ENCODE data around the gene ANKS1B.

The ANKS1B gene

DNA sequence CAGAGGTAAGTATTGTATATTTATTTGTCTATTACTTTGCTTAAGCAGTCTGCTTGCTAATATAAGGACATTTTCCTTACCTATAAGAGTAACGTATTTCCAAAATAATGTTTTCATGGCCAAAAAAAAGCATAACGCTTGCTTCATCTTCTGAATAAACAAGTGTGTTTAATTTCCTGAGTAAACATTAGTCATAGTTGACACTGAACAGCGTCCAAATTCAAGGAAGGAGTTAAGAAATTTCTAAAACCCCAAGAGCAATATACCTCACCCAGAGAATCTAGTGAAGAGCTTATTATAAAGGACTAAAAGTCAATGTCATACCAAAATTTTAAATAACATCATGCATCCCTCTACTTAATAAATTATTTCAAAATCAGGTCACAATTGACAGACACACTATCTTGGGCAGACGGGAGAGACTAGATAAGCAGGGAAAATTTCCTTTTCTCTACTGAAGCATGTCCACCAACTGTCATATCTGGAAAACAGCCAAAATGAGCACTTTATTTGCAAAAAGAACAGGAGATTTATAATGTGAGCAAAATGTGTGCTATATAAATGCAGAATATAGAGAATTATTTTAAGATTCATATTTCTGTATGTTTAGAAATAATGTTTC lies 25.1 kb downstream of the ANKS1B start:
- DNase-seq, result no peak

DNA sequence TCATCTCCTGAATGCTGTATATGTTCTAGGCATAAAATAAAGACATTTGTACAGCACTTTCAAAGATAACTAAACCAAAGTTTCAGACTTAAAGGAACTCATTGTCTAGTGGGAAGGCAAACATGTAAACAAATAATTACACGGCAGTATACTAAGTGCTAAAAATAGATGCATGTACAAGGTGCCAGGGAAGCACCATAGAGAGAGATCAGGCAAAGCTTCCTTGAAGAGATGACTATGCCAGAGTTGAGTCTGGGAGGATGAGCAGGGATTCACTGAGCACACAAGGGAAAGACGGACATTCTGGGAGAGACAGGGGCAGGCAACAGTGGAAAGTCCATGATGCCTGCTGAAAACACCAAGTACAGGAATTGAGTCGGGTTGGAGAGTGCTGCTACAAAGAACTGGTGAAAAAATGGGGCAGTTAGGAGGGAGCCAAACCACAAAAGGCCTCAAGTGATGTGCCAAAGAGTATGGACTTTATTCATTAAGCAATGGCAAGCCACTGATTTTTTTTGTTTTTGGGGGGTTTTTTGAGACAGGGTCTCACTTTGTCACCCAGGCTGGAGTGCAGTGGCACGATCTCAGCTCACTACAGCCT lies 26.8 kb downstream of the ANKS1B start:
- DNase-seq, result no peak

DNA sequence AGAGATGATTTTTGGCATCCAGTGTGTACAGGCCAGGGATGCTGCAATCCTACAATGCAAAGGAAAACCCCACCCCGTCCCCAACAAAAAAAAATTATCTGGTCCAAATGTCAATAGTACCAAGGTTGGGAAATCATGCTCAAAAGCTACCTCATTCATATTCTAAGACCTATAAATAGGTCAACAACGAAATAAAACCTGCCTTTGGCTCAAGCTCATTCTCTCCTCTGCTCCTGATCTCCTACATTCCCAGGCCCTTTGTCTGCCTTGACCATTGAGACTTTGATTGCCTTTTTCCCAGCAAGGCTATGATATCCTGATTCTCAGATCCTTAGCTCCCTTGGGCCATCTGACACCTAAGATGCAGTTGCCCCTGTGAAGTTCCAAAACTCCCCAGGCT lies 30.0 kb downstream of the ANKS1B start:
- no peak for DNase-seq

DNA sequence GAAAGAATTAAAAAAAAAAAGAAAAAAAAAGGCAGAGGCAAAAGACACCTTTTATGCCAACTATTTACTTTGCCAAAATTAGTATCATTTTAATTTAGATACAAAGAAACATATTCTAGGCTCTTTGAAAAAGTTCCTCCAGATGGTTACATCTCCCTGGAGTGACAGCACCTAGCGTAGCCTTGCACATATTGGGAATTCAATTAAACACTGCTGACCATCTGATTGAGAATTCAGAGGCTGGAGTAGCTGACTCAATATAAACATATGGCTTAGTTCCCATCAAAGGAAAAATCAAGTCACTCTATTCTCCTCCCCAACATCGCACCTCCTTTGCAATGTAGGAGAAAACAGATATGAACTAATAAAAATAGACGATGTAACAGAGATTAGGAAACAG lies 36.4 kb downstream of the ANKS1B start:
- DNase-seq, result no peak

- no peak for DNase-seq
Observed at GRCh38 chr12:99946131-99946530, 38.6 kb downstream of the ANKS1B start.

DNA sequence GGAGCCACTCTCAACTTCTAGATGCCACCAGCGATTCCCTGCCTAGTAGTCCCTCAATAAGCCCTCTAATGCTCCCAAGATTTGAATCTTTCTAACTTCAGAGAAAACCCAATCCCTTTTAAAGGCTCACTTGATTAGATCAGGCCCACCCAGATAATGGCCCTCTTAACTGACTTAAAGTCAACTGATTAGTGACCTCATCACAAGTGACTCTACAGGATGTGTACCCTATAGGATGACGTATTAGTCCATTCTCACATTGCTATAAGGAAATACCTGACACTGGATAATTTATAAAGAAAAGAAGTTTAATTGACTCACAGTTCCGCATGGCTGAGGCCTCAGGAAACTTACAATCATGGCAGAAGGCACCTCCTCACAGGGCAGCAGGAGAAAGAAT lies 49.1 kb downstream of the ANKS1B start:
- DNase-seq, result no peak

DNA sequence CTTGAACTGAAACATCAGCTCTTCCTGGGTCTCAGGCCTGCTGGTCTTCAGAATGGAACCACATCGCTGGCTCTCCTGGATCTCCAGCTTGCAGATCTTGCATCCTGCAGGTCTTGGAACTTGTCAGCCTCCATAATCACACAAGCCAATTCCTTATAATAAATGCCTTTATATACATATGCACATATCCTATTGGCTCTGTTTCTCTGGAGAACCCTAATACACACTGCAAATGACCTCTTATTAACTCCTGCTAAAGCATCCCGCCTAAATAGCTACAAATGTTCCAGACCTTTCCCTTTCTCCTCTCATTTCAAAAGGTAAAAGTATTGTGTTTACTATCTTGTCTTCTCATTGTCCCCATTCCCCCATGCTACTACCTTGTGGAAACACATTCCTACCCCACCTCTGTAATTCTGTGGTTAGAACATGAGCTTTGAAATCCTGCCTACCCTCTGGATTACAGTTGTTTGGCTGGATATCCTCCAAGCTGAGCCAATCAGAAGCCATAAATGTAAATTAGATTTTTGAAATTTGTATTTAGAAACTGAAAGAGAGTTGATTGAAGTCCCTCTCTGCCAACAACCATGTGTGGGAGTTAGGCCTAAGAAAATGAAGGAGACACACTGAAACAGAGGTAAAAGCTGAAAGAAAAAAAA lies 58.1 kb downstream of the ANKS1B start:
- no peak for DNase-seq

DNA sequence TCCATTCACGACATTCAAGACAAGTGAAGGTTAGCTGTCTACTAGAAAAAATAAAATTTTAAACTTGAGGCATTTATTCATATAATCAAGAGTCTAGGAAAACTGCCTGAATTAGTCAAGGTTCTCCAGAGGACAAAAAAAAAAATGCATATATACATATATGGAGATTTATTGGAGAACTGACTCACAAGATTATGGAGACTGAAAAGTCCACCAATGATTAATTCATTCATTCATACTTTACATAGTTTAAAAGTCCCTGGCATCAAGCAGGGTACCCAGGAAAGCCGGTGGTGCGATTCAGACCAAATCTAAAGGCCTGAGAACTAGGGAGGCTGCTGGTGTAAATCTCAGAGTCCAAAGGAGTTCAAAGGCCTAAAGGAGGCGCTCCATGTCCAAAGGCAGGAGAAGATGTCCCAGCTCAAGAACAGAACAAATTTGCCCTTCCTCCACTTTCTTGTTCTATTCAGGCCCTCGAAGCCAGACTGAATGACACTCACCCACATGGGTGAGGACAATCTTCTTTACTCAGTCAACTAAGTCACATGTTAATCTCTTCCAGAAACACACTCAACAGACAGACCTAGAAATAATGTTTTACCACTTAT lies 64.3 kb downstream of the ANKS1B start:
- no peak for DNase-seq

DNA sequence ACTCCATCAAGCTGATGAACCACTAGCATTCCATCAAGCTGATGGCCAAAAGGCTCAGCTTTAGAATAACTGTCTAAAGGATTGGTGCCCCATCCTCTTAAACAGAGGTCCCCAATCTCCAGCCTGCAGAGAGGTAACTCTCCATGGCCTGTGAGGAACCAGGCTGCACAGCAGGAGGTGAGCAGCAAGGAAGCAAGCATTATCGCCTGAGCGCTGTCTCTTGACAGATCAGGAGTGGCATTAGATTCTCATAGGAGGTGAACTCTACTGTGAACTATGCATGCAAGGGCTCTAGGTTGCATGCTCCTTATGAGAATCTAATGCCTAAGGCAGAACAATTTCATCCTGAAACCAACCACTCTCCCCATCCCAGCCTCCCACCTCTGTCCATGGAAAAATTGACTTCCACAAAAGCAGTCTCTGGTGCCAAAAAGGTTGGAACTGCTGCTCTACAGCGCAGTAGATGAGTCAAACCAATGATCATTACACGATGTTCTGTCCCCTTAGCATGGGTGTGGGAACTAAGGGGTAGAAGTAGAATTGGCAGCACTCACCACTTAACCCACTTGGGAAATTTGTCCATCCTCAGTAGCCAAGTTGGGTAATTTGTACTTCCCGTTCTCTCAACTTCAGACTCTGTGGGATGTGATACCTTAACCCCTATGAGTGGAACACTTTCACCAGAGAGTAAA lies 66.9 kb downstream of the ANKS1B start:
- DNase-seq, result no peak

DNA sequence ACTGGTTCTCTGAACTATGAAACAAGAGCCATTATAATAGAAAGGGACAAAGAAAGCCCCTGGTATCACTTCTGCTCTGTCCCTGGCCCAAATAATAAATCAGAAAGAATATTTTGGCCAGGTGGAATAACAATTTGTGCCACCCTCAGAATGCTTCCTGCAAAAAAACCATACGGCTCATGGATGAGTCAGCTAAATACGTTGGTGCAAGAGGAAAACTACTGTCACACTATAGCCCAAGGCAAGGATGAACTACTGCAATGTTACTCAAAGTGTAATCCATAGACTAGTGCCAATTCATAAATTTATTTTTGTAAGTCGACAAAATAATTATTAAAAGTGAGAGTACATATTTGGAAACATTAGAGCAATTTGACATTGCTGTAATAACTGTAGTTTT lies 68.2 kb downstream of the ANKS1B start:
- DNase-seq, result no peak

DNA sequence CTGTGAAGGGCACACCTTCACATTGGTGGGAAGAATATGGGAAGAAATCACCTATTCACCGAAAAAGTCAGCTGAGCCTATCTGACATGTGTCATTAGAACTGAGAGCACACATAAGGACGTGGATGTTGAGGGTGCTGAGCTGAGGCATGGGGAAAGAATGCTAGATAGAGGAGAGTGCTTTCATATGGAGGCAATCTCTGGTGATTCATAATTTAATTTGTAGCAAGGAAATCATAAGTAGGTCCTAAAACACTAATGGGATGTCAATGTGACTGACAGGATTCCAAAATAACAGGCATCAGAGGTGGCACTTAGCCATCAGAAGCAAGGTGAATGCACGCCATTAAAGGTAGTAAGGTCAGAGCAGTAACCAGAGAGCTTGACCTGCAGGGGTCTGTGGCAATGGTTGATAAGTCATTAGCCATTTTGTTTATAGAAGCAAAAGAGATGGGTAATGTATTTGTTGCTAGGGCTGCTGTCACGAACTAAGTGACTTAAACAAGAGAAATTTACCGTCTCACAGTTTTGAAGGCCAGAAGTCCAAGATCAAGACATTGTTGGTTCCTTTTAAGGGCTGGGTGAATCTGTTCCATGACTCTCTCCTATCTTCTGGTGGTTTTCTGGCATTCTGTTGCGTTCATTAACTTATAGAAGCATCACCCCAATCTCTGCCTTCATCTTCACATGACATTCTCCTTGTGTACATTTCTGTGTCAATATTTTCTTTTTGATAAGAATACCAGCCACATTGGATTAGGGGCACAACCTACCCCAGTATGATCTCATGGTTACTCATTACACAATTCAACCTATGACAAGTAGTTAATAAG lies 69.3 kb downstream of the ANKS1B start:
- DNase-seq, result no peak

DNA sequence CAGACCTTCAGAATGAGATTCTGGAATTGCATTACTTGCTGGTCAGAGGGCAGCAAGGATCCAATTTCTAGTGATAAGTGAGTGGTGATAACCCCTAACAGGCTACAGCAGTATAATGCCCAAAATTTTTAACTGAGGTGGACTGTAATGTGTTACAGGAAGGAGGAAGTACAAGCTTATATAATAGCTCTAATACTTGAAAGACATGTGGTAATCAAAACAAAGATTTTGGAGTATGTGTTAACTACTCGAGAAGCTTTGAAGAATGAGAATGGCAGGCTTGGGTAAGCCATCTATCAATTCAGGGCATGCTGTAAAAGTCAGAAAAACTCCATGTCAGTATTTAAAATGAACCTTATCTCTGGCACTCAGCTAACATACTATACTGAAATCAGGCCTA lies 70.5 kb downstream of the ANKS1B start:
- no peak for DNase-seq

GRCh38 chr12:99911967-99912366 lies 72.8 kb downstream of the ANKS1B start:
- no peak for DNase-seq

DNA sequence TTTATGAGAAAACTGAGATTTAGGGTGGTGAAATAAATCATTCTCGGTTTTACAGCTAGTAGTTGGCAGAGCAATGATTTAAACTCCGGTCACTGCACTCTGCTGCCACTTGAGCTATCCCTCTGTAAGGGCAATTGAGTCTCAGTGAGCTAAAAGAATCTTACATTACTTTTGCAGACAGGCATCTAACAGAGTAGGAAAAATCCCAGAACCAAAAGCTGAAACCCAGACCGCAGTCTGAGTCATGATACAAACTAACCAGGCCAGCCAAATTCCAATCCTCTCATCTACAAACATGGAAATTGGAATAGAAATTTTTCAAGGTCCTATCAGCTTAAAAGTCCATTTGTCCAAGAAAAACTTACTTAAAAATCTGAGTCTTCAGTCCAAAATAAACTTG lies 73.7 kb downstream of the ANKS1B start:
- no peak for DNase-seq

DNA sequence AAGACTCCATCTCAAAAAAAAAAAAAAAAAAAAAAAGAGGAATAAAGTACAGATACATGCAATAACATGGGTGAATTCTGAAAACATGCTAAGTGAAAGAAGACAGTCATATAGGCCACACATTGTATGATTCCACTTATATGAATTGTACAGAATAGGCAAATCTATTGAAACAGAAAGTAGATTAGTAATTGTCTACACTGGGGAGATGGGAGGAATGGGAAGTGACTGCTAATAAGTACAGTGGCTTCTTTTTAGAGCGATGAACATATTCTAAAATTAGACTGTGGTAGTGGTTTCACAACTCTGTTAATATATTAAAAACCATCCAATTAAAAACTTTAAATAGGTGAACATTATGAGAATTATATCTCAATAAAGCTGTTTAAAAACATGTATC lies 74.4 kb downstream of the ANKS1B start:
- no peak for DNase-seq

DNA sequence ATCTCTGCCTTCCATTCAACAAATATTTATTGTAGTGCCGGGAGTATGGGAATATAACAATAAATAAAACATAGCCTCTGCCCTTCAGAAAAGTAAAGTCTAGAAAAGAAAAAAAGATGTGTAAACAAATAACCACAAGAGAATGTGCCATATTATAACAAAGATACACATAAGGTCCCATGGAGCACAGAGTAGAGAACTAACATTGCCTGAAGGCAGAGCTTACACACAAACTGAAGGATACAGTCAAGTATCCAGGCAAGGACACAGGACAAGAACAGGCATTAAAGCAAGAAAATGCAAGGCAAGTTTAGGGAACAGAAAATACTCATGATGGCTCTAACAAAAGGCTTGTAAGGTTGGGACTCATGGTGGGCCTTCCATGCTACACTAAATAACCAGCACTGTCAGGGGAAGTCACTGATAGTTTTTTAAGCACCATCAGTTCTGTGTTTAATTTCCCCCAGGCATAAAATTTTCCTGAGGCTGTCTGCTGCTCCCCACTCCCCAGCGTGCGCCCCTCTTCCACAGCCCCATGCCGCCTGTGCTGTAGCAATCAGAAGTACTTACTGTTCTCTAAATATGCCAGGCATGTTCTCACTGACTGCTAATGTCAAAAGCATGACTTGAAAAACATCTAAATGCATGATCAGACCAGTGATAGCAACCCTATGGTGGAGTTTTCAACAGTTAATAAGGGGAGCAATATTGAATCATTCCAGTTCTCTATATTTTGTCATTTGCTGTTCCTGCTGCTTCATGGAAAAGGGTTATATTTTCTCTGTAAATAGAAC lies 77.8 kb downstream of the ANKS1B start:
- DNase-seq, result no peak

DNA sequence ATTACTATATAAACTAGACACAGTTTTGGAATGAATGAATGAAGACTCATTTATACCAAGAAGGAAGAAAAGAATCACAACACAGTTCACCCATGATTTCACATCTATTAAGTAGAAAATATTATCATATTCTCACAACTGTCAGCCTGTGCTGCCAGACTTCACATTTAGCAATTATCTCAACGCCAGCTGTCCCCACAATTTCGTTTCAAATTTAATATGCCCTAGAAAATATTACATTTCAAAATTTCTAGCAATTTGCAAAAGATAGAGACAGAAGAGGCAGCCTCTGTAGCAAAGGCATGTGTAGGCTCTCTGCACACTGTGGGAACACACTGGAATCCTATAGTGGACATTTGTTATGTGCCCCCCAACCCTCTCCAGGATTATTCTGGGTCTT lies 83.6 kb downstream of the ANKS1B start:
- no peak for DNase-seq

DNA sequence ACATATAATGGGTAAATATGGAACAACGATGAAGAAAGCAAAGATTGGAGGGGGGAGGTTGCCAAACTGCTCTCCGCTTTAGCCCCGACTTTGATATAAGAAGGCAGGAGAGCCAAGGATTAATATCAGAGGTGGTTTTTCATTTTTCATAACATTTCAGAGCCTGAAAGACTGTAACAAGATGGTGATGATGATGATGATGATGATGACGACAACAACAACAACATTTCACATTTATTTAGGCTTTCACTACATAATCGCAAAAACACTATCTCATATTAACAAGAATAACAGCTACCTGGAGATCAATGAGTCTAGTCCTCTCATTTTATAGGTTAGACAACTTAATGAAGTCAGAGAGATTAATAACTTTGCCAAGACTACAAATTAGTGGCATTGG lies 86.1 kb downstream of the ANKS1B start:
- no peak for DNase-seq

DNA sequence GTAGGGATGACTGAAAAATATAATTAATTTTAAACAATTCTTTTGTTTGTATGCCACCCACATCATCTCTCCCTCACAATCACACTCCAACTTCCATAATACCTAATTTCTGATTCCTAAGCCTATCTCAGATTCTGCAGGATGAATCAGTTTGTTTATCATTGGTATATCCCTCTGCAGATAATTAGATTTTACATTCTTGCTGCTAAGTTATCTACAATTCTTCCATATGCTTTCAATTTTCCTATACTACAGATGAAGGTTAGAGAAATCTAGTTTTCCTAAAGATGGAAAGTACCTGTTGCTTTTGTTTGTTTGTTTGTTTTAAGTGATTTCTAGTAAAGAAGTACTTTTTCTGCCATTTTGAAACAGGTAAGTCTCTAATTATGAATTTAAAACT lies 105.3 kb downstream of the ANKS1B start:
- DNase-seq, result no peak

DNA sequence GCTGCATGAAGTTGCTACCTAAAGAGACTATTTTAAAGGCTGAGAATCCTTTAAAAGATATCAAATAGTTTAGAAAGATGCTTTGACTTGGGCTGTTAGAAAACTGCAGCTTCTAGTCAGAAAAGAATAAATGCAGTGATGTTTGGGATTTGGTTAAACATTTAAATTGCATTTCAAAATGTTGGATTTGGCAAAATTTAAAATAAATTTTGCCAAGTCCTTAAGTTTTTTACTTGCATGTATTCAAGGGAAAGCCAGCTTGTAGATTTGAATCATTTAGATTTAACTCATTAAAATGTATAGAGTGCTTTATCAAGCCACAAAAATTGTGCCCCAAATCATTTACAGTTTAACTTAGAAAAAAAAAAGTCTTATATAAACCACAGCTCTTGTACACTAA lies 109.7 kb downstream of the ANKS1B start:
- no peak for DNase-seq

GRCh38 chr12:99870085-99870484 lies 114.7 kb downstream of the ANKS1B start:
- no peak for DNase-seq

- no peak for DNase-seq
Observed at GRCh38 chr12:99861731-99862130, 123.0 kb downstream of the ANKS1B start.
